ENCODE results near the gene NIPA2.

DNA sequence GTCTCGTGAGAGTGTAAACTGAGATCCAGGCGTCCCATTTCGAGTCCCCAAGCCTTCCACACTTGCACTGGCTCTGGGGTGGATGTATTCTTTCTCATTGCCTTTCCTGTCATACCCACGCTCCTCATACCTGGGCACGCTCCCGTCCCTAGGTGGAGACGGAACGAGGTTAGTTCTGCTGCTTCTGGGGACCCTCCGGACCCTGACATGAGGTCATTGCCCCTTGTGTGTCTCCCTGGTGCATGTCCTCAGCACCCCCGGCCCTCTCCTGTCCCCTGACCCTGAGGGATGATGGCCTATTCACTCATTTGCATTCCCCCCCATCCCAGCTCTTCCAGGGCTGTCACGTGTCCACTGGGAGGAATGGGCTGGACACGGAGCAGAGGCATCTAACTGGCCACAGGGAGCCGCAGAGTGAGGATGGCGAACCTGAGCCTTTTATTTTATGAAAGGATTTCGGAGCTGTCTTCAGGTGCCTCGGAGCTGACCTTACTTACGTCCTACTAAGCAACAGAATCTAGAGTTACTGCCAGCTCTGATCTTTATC is 43.8 kb upstream of the NIPA2 start:
- no peak for TF ChIP-seq GATA3 (IDR thresholded peaks at IDR 0.05; ENCODE audit: low read depth, low read length)
- no peak for TF ChIP-seq GATA2 (IDR thresholded peaks at IDR 0.05; ENCODE audit: low read depth, low read length)

All from SH-SY5Y (cell line).